ENCODE measurements around the gene CLIC4.

DNA sequence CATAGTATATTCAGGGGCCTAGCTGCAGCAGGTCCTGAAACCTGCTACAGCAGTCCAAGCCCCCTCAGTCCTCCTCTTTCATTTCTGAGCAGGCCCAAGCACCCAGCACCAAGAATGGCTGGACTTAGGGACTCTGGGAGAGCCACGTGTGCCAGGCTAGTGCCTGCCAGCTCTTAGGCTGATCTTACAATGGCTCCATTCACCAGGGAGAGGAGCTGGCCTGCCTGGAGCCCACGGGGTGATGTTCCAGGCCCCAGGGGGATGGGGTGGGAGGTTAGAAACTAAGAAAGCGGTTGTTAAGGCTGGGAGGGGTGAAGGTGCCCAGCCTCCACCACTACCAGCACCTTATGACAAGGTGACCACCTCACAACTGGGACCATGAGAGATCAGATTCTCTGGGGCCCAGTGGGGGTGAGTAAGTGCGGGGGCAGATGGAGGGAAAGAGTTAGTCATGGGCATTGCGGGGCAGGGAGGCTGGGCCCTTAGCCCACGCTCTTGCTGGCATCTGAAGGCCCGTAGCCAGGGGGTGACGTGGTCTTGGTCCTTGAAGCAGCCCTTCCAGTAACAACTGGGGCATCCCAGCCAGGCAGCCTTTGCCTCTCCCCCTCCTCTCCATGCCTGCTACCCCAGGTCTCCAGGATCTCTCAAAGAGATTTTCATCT, 30.3 kb upstream of the CLIC4 start:
- TF ChIP-seq, protein P1, sequence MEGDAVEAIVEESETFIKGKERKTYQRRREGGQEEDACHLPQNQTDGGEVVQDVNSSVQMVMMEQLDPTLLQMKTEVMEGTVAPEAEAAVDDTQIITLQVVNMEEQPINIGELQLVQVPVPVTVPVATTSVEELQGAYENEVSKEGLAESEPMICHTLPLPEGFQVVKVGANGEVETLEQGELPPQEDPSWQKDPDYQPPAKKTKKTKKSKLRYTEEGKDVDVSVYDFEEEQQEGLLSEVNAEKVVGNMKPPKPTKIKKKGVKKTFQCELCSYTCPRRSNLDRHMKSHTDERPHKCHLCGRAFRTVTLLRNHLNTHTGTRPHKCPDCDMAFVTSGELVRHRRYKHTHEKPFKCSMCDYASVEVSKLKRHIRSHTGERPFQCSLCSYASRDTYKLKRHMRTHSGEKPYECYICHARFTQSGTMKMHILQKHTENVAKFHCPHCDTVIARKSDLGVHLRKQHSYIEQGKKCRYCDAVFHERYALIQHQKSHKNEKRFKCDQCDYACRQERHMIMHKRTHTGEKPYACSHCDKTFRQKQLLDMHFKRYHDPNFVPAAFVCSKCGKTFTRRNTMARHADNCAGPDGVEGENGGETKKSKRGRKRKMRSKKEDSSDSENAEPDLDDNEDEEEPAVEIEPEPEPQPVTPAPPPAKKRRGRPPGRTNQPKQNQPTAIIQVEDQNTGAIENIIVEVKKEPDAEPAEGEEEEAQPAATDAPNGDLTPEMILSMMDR (conservative IDR thresholded peaks at IDR 0.05): no peak
- no peak for TF ChIP-seq EZH2 (IDR thresholded peaks at IDR 0.05; ENCODE audit: low read depth)
